ENCODE measurements around the gene GHR.

Gene GHR

GRCh38 chr5:42423285-42424165 is at the start of gene GHR:
TSS of gene GHR (plus strand) at chr5:42423439. CDS start at chr5:42565875, 142,436 bp downstream.
- DNase-seq (ENCODE audit: low read depth in 1 of 2, low spot score in 1 of 2), result no peak

- DNase-seq (ENCODE audit: low read depth in 1 of 2, low spot score in 1 of 2), result no peak
Observed at GRCh38 chr5:42374679-42375273, 48.5 kb upstream of the GHR start.

- DNase-seq (ENCODE audit: low read depth in 1 of 2, low spot score in 1 of 2), result no peak
Observed at GRCh38 chr5:42377496-42377895, 45.7 kb upstream of the GHR start.

DNA sequence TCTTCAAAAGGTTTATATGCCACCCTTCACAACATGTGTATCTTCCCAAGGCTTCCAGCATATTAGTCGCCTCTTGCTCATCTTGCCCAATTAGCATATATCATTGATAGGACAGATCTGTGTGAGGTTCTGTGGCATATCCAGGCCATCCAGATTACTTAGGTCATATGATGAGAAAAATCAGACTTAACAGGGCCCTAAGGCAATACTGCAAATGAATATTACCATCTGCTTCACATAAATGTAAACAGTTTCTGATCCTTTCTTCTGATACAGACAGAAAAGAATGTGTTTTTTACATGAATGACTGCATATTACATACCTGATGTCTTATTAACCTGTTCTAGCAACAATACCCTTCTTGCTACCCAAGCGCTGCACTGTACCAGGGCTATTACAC is 41.3 kb upstream of the GHR start:
- DNase-seq (ENCODE audit: low read depth in 1 of 2, low spot score in 1 of 2), result no peak

- DNase-seq (ENCODE audit: low read depth in 1 of 2, low spot score in 1 of 2), result no peak
Observed at GRCh38 chr5:42387563-42387962, 35.7 kb upstream of the GHR start.

- DNase-seq (ENCODE audit: low read depth in 1 of 2, low spot score in 1 of 2), result no peak
Observed at GRCh38 chr5:42390115-42390514, 33.1 kb upstream of the GHR start.

GRCh38 chr5:42392917-42393316 is 30.3 kb upstream of the GHR start:
- no peak for DNase-seq (ENCODE audit: low read depth in 1 of 2, low spot score in 1 of 2)

DNA sequence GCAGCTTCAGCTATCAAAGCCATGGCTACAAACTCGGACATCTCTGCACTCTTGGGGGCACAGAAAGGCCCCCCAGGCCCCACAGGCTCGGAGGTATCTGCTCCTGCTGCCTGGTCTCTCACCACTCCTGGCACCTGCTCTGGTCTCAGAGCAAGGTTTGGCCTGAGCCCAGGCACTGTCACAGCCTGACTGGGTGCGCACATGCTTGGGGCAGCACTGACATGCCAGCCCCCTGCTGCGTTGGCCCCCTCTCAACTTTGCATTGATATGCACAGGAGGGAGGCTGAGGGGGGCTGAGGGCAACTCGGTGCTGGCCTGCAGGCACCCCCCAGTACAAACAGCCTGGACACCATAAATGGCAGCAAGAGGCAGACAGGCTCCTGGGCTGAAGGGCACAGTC is 27.1 kb upstream of the GHR start:
- no peak for DNase-seq (ENCODE audit: low read depth in 1 of 2, low spot score in 1 of 2)

DNA sequence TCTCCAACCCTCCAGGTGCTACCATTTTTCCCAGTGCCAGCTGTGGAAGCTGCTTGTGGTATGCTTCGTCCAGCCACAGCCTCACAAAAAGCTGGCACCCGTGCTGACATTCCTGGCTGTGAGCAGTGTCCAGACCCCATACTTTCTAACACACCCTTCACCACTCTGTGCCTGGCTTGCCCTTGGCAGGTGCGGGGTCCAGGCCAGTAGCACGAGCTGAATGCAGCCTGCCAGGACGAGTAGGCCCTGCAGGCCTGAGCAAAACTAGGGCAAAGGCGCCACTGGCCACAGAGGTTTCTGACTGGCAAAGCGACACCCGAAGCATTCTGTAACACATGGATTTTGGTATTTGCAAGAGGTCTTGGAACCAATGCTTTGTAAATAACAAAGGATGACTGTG is 26.0 kb upstream of the GHR start:
- DNase-seq (ENCODE audit: low read depth in 1 of 2, low spot score in 1 of 2), result no peak

GRCh38 chr5:42399702-42400101 is 23.5 kb upstream of the GHR start:
- DNase-seq (ENCODE audit: low read depth in 1 of 2, low spot score in 1 of 2), result no peak

DNA sequence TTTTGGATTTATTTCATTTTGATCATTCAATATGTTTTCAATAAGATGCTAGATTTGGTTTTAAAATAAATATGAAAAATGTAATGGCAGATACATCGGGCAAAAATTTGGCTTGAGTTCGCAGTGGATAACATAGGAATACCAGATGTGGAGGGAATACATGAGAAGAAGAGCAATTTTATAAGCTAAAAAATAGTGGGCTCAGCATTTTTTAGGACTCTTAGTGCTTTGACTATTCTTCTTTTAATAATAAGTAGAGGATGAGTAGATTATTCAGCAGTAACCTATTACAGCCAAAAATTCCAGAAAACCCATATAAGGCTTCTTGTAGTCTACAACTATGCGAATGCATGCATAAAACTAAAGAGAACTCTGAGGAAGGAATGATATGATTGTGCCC is 22.8 kb upstream of the GHR start:
- no peak for DNase-seq (ENCODE audit: low read depth in 1 of 2, low spot score in 1 of 2)

- DNase-seq (ENCODE audit: low read depth in 1 of 2, low spot score in 1 of 2), result no peak
Observed at GRCh38 chr5:42403236-42403635, 20.0 kb upstream of the GHR start.

DNA sequence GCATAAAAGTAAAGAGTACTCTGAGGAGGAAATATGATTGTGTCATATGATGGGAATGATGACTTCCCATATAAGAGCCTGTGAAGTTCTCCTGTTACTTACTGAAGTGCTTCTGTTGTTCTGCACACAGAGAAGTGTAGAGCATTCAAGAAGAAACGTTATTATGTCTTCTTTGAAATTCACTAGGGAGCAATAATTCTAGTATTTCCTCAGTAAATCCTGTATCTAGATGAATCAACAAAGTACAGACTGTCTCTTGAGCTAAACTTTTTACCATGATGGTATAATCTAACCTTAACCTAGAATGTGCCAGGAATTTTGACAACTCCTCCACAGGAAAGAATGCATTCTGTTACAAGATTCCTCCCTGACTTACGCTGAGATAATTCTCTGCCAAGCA is 18.9 kb upstream of the GHR start:
- DNase-seq (ENCODE audit: low read depth in 1 of 2, low spot score in 1 of 2), result no peak

GRCh38 chr5:42419294-42419693 is 3.9 kb upstream of the GHR start:
- no peak for DNase-seq (ENCODE audit: low read depth in 1 of 2, low spot score in 1 of 2)

GRCh38 chr5:42422656-42423280 is 471 bp upstream of the GHR start:
- no peak for DNase-seq (ENCODE audit: low read depth in 1 of 2, low spot score in 1 of 2)

DNA sequence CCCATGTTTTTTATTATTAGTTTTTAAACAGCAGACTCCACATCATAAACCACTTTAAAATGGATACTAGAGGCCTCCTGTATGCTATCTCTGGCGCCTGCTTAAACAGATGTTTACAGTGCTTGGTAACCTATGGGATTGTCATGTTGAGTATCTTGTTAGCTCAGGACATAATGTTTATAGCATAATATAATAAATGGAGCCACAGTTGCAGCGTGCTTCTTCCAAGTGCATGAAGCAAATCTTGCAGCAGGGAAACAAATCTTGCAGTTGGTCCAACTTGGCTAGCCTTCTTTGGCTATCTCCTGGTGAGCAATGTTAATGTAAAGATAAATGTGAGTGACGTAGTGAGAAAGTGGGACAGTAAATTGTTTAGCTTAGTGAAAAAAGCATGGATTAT is 2.8 kb downstream of the GHR start:
- DNase-seq (ENCODE audit: low read depth in 1 of 2, low spot score in 1 of 2), result no peak

DNA sequence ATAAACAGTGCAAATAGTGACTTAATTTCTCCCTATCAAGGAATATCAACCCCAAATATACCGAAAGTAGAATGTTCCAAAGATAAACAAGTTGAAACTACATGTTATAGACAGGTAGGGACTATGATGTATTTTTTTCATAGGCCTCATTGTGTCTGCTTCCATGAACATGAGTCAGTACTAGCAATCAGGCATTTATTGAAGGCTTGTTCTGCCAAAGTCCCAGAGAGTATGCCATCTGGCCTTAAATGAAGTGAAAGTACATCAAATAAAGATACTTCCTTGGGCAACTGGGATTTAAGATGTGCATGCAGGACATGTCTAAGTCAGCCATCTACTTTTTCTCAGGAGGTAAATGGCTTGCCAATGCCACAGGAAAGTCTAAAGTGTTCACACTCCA is 6.5 kb downstream of the GHR start:
- no peak for DNase-seq (ENCODE audit: low read depth in 1 of 2, low spot score in 1 of 2)

DNA sequence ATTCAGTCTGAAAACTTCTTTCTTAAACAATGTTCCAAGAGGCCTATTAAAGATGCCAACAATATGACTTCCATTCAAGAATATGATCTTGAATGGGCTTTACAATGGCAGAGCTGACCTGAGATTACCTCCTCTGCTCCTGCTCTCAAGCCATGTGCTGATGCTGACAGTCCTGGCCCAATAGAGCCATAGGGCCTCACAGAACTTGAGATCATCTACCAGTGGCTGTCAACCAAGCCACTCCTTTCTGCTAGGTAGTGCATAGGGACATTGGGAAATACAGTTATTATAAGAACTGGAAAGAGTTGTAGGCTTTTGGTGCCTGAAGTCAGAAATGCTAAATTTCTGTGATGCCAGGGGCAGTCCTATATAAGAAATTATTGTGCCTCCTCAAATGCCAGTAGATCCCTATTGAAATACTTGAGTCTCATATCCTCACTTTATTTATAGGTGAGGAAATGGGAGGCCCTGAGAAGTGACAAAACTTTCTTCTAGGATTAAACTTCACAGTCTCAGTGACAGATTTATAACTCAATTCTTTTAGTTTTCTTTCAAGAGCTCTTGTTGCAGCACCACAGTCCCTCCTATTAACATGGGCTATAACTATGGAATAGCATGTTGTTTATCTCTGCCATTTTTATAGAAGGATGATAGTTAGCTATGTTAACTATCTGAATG is 10.9 kb downstream of the GHR start:
- DNase-seq (ENCODE audit: low read depth in 1 of 2, low spot score in 1 of 2), result no peak

- no peak for DNase-seq (ENCODE audit: low read depth in 1 of 2, low spot score in 1 of 2)
Observed at GRCh38 chr5:42436051-42436450, 12.8 kb downstream of the GHR start.

DNA sequence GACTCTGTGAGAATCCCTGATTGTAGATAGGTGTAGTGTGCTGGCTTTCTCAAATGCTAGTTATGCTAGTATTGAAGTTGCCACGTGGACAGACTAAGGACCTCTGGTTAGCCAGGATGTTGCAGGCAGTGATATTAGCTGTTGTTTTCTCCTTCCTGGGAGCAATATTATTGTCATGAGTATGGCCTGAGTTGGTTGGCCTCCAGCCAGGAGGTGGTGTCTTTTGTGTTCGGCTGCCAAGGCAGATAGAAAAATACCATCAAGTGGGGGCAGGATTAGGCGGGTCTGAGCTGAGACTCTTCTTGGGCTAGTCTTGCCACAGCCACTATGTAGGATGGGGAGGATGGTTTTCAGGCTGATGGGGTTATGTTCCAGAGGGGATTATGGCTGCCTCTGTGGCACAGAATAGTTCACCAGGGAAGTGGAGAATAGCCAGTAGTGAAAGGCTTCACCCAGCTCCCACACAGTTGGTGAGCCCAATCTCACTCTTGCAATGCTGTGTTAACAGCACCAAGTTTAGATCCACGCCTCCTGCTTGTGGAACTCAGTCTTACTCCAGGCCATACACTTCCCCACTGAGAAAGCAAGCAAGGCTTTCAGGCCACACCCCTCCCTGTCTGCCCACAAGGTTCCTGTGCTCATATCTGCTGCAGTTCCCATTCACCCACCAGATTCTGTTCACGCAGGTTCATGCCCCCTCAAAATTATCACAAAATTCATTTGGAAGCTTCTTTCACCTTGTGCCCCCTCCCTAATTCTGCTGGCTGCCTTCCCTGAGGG is 31.2 kb downstream of the GHR start:
- DNase-seq (ENCODE audit: low read depth in 1 of 2, low spot score in 1 of 2), result no peak

DNA sequence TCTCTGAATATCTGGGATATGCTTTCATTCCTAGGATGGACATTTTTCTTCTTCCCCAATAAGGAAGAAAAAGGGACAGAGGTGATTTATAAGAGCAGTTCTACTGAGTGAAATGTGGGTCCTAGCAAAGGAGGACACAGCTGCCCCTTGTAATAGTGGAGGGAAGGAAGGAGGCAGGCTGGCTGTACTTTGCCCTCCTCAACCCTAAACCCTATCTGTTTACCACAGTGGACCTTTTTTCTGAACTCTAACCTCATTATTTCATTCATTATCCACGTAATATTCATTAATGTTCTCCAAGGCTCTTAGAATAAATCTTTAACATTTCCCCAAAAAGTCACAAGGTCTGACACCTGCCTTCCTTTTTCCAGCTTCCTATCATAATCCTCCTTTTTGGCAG is 37.8 kb downstream of the GHR start:
- no peak for DNase-seq (ENCODE audit: low read depth in 1 of 2, low spot score in 1 of 2)

All from stimulated activated CD4-positive, alpha-beta T cell treated with anti-CD3 and anti-CD28 coated beads, Interleukin-15, amount 100 ng/mL, for 1 hour (primary cell).